NK-92 (cell line): ENCODE results near the gene DGKA.
"Not testable (repeated sequence)": the region's sequence is repeated elsewhere in the genome, so short reads cannot be mapped to it uniquely, and the experiment has no call there.

Source experiments
- DNase-seq: peaks from one replicate; lab custom pipeline; 2025; ENCODE audit not compliant: unreplicated experiment; lab: John Stamatoyannopoulos, UW

Gene DGKA

GRCh38 chr12:55996715-55997534 is 66.0 kb downstream of the DGKA start, which contains the start of gene SUOX:
Gene SUOX, plus strand, starts transcription at chr12:55997276. Its CDS starts 4,946 bp downstream, at chr12:56002222.
- no peak for DNase-seq

GRCh38 chr12:55997535-55997859 is 66.5 kb downstream of the DGKA start:
- DNase-seq, result no peak

GRCh38 chr12:55999522-55999921 is 68.6 kb downstream of the DGKA start:
- not testable (repeated sequence) for DNase-seq

- DNase-seq, result not testable (repeated sequence)
Observed at GRCh38 chr12:55999999-56000540, 69.1 kb downstream of the DGKA start.

- DNase-seq, result no peak
Observed at GRCh38 chr12:56001487-56002100, 70.6 kb downstream of the DGKA start.

- DNase-seq, result not testable (repeated sequence)
Observed at GRCh38 chr12:56003376-56003775, 72.4 kb downstream of the DGKA start.
